KOPT-K1 (cell line): ENCODE measurements around the gene GALNTL6.

ENCODE experiments used
- H3K27ac ChIP-seq: fragments of 200-600 bp; sonication (generic); 2 replicates; pipeline ENCODE4 v1.5.1; 2016; ENCODE audit warnings: antibody characterized with exemption, mild to moderate bottlenecking, low read depth, low read length; ENCODE audit not compliant: poor library complexity, severe bottlenecking
- H3K36me3 ChIP-seq: fragments of 200-600 bp; sonication (generic); 2 replicates; pipeline ENCODE4 v1.5.1; 2017; ENCODE audit warnings: antibody characterized with exemption, mild to moderate bottlenecking, low read length, moderate library complexity; ENCODE audit not compliant: insufficient read depth
- H3K9me3 ChIP-seq: fragments of 200-600 bp; sonication (generic); 2 replicates; pipeline ENCODE4 v1.5.1; 2017; ENCODE audit warnings: antibody characterized with exemption, low read length, mild to moderate bottlenecking; ENCODE audit not compliant: insufficient read depth, poor library complexity, severe bottlenecking

GALNTL6 gene

DNA sequence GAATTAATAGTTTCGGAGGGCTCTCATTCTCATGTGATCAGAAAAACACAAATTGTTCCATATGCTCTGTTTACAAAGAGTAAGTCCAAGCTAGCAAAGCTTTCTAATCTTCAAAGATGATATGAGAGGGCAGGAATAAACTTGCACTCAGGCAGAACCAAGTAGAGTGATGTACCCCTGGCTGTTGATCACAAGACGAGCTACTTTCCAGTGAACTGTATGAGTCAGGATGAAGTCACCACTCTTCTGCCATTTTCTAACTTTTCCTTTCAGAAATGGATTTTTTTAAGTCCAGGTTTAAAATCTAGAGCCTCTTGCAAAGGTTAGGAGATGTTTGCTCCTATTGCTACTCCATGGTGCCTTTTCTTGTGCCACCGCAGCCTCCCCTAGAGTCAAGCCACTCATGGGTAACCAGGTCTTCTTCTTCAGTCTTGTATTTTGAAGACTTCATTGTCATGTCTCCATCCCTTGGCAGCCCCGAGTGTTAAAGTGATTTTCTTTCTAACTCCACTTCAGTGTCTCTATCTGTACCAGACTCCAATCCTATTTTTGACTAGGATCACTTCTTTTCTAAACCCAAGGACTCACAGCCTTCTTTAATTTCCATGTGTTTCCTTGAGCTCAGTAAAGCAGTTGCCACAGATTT lies 1183.5 kb downstream of the GALNTL6 start:
- Histone ChIP-seq H3K9me3 (no peaks in the 10 kb centered on the region), H3K27ac (no peak overlapping the region), H3K36me3 (no peaks in the 10 kb centered on the region)

DNA sequence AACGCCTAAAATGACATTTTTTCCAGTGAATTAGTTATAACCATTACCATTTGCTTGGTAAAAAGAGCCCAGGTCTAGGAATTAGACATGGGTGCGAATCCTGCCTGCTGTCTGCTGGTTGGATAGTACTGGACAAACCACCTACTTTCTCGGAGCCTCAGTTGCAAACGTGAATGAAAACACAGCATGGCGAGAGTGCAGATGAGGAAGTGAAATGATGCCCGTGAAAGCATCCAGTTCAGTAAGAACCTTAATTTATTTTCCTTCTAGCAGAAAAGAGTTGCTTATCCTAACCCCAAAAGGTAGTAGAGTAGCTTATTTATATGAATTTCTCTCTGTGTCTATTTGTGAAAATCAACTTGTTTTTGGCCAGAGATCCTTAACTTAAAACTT lies 1184.0 kb downstream of the GALNTL6 start:
- H3K9me3 ChIP-seq = no peaks in the 10 kb centered on the region
- no peaks in the 10 kb centered on the region for H3K36me3 ChIP-seq
- H3K27ac ChIP-seq = no peak overlapping the region

DNA sequence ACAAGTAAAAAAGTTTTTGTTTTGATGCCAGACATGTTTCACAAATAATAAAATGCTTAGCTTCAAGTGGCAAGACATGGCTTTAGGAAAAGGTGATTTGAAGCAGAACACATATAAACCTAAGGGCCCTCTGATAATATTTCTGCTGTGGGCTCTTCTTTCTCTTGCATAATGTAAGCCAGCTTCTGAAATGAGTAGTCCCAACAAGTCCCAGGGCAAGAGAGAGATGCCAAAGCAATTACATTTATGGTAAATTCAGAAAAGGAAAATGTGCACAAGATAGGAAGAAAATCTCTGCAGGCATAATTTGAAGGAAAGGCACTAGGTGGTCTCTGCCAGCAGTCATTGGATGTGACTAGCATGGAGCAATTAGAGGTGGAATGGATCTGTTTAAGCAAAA lies 1184.7 kb downstream of the GALNTL6 start:
- no peaks in the 10 kb centered on the region for H3K9me3 ChIP-seq
- no peaks in the 10 kb centered on the region for H3K36me3 ChIP-seq
- no peak overlapping the region for H3K27ac ChIP-seq

DNA sequence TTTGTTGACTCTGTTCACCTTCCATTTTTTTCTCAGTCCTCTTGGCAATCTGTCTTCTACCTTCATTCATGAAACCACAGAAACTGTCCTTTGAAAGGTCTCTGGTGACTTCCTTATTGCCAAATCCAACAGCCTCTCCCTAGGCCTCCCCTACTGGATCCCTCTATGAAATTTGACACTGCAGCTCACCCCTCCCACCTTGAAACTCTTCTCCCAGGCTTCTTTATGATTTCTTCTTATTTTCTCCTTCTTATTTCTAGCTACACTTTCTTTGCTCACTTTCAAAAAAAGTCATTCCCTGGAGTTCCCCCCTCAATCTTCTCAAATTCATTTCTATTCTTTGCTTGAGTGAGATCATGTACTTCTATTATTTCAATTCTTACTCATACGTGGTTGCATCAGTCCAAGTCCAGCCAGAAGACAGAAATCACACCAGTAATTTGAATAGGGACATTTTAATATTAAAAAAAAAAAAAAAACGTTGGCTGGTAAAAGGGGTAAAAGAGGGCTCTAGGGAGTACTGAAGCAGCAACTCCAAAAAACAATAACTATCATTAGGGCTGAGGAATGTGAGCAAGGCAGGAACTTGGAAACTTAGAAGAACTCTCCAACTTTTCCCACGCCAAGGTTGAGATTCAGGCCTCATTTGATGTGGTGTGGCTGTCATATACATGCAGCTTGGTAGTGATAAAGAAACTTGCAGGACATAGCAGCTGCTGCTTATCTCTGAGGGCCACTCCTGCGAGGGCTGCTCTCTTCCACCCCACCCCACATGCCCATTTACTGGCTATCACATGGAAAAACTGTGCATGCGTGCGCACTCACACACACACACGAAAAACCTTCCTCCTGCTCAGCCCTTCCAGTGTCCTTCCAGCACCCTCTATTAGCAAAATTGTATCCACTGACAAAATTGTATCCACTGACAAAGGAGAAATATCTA lies 1185.6 kb downstream of the GALNTL6 start:
- no peaks in the 10 kb centered on the region for H3K36me3 ChIP-seq
- no peaks in the 10 kb centered on the region for H3K9me3 ChIP-seq
- H3K27ac ChIP-seq = no peak overlapping the region

DNA sequence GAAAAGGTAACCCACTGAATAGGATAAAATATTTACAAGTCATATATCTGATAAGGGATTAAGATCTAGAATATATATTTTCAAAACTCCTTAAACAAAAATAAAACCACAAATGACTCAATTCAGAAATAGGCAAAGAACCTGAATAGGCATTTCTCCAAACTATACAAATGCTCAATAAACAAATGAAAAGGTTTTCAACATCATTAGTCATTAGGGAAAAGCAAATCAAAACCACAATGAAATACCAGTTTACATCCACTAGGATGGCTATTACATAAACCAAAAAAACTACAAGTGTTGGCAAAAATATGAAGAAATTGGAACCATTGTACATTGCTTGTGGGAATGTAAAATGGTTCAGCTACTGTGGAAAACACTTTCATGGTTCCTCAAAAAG lies 1188.4 kb downstream of the GALNTL6 start:
- no peak overlapping the region for H3K27ac ChIP-seq
- no peaks in the 10 kb centered on the region for H3K9me3 ChIP-seq
- H3K36me3 ChIP-seq = no peaks in the 10 kb centered on the region

DNA sequence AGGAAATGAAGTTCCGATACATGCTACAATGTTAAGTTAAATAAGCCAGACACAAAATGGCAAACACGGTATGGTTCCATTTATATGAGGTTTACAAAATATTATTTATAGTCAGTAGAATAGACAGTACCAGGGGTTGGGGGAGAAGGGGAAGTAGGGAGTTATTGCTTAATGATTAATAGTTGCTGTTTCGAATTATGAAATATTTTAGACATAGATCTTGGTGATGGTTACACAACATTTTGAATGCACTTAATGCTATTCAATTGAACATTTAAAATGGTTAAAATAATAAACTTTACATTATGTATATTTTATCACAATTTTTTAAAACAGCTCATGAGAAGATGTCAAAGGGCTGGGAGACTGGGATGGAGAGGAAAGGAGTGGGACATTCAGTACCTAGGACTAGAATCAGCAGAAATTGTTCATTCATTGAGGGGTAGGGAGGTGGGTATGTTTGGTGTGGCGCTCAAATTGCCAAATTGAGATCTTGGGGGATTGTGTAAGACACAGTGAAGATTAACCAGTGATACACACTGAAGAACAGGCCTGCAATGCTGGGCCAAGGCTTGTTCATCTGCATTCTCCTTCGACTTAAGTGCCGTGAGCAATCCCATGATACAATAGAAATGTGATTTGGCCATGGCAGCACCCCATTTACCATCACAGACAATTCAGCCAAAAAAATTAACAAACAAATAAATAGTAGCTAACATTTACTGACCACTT lies 1189.8 kb downstream of the GALNTL6 start:
- no peaks in the 10 kb centered on the region for H3K9me3 ChIP-seq
- H3K36me3 ChIP-seq = no peaks in the 10 kb centered on the region
- no peak overlapping the region for H3K27ac ChIP-seq

DNA sequence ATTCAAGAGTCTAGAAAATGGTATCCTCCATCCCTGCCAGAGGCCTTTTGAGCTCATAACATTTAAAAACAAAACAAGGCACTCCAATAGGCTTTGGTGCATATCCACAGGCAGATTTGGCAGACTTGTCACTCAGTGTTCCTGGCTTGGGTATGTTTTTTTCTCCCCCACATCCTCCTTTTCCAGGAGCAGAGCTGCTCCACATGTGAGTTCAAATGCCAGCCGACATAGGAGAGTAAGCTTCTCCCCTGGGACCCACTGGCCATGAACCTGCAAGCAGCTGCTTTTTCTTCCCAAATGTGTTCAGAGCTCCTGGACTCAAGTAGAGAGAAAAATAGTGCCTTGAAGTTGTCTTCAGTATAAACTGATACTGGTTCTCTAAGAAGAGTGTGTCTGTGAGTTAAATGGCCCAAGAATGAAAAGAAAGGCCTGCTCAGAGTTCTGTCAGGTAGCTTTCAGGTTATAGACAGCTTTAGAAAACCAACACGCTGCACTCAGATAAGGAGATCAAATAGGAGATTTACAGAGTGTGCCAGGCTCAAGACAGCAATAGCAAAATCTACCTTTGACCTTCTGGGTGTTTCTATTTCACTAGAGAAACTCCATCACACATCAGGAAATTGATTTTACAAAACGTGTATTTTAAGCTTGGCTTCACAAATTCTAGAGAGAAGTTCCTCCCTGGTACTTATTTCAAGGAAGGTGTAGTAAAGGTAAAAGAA lies 1192.9 kb downstream of the GALNTL6 start:
- Histone ChIP-seq H3K36me3 (no peaks in the 10 kb centered on the region), H3K27ac (no peak overlapping the region), H3K9me3 (no peaks in the 10 kb centered on the region)

DNA sequence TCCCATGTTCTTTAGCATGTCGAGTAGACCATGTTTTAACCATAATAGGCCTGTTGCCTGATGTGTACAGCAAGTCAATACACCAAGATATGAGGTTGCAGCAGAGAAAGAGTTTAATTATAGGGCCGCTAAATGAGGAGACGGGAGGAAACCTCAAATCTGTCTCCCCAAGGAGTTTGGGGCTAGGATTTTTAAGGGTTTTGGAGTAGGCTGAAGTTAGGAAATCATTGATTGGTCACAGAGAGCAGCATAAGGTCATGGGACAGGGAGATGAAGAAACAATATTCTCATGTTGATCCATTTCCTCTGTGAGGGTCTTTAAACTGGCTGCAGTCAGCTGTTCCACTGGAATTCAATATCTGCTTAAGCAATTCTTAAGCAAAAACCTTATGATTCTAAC lies 1195.2 kb downstream of the GALNTL6 start:
- Histone ChIP-seq H3K27ac (no peak overlapping the region), H3K9me3 (no peaks in the 10 kb centered on the region), H3K36me3 (no peaks in the 10 kb centered on the region)

DNA sequence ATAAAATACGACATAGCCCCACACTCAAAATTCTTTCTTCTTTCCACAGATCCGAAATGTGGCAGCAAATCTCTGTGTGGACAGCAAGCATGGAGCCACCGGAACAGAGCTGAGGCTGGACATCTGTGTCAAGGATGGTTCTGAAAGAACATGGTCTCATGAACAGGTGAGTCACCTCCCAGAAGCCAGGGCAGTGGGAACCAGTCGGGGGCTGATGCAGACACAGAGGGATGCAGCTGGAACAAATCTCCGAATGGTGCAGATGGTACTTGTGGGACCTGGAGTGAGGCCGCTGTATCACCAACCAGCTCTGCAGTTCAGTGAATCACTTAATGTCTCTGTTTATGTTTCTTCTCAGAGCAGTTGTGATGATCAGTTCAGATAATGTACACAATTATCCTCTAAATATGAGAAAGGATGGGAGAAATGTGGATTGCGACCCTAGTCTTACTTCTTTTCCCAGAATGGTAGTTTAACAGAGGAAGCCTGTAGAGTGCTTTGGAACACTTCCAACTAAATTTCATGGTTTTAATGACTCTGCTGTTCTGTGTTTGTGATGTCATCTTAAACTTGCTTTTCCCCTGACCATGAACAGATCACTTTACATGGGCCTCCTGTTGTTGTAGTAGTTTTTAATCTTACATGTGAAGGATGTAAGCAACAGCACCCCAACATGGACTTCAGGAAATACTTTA lies 1196.1 kb downstream of the GALNTL6 start:
- Histone ChIP-seq H3K27ac (no peak overlapping the region), H3K9me3 (no peaks in the 10 kb centered on the region), H3K36me3 (no peaks in the 10 kb centered on the region)

DNA sequence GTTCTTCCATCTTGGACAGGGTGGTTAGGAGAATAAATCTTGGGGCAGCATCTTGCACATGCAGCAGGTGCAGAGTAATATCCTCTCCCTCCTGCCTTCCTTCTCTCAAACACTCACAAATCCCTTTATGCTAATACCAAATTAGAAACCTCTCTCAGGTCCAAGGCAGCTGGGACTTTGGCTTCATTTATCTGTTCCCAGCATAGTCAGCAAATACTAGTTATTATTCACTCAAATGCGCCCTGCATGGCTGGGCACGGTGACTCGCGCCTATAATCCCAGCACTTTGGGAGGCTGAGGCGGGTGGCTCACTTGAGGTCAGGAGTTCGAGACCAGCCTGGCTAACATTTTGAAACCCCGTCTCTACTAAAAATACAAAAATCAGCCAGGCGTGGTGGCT lies 1199.4 kb downstream of the GALNTL6 start:
- Histone ChIP-seq H3K36me3 (no peaks in the 10 kb centered on the region), H3K27ac (no peak overlapping the region), H3K9me3 (no peaks in the 10 kb centered on the region)

DNA sequence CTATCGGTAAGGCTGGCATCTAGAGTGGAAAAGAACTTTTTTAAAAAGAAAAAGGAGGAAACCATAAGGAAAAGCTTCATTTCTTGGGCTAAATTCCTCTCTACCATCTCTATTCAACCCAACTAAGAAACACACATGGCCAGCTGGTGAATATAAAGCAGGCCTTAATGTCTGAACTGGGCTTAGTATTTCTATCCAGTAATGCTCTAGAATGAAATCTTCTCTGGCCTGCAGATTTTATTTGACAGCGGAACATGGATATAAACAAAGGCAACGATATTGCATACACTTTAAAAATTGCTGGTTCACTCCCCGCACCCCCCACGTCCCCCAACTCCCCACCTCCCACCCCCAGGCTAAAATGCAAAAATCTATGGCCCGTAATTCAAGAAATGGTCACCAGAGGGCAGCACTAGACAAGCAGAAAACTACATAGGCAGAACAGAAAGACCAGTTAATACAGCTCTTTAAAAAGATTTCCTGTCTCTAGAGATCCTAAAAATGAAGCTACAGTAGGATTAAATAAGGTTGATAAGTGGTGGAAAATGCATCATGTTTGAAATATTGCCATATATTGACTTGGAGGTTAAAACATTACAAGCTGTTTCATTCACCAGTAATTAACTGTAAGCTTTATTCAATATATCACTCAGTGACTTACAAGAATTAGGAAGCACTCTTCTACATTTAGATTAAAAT lies 1200.2 kb downstream of the GALNTL6 start:
- Histone ChIP-seq H3K36me3 (no peaks in the 10 kb centered on the region), H3K27ac (no peak overlapping the region), H3K9me3 (no peaks in the 10 kb centered on the region)

DNA sequence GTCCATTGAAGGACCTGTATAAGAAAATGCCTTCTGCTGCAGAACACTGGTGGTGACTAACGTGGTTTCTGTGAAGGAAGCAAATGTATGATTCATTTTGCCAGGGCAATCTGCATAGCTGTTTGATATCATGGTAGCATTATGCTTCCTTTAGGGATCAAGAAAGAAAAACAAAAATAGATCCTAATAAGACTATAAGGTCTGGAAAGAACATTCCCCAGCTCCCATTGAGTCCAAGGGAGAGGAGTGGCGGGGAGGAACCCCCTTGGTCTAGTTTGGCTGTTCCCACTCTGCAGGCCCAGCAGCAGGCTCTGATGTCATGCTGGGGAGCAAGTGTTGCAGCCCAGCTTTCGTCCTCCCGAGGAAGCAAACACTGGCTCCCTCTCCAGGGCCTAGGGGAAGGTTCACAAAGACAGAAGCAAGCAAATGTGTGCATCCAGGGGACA lies 1200.9 kb downstream of the GALNTL6 start:
- Histone ChIP-seq H3K9me3 (no peaks in the 10 kb centered on the region), H3K27ac (no peak overlapping the region), H3K36me3 (no peaks in the 10 kb centered on the region)

DNA sequence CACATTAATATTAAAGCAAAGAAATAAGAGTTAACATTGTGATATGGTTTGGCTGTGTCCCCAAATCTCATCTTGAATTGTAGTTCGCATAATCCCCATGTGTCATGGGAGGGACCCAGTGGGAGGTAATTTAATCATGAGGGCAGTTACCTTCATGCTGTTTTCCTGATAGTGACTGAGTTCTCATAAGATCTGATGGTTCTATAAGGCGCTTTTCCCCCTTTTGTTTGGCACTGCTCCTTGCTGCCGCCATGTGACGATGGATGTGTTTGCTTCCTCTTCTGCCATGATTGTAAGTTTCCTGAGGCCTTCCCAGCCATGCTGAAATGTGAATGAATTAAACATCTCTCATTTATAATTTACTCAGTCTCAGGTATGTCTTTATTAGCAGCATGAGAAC lies 1201.6 kb downstream of the GALNTL6 start:
- Histone ChIP-seq H3K36me3 (no peaks in the 10 kb centered on the region), H3K9me3 (no peaks in the 10 kb centered on the region), H3K27ac (no peak overlapping the region)

DNA sequence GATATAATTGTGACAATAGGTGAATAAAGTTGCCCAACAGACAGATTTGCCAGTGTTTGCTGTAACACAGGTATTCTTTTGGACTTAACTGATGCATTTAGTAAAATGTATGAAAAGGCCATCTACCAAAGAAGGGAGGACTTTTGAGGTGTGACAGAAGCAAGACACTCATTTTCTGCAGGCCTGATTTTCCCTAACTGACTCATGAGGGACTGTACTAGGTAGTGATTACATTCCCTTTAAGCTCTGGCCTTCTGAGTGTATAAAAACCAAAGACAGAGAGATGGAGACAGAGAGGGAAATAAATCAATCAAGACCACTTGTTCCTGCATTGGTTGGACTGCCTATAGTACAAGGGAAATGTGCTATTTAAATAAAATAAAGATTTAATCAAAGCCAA lies 1204.6 kb downstream of the GALNTL6 start:
- H3K9me3 ChIP-seq = no peaks in the 10 kb centered on the region
- H3K36me3 ChIP-seq = no peaks in the 10 kb centered on the region
- H3K27ac ChIP-seq = no peak overlapping the region
